Vagina (tissue), 2 donors: ENCODE results near the gene ARID5B. TPM values are rescaled to one million over a fixed set of nuclear protein-coding genes. Genes with fewer than 3 reads are reported as not detected.
A peak's percentile ranks its signal among the peaks of the same experiment; 100 is the strongest.

Experiments
- DNase-seq, 2 donors: peaks; one replicate each; pipeline ENCODE4 v3.0.0-alpha.2; 2017; ENCODE audit errors: extremely low spot score in 2 of 2
- H3K27ac ChIP-seq: fragments of 200-600 bp; sonication (generic); one replicate; pipeline ENCODE4 v1.5.1; 2019
- H3K27me3 ChIP-seq: fragments of 200-600 bp; sonication (generic); one replicate; pipeline ENCODE4 v1.5.1; 2019
- H3K36me3 ChIP-seq, 2 donors: fragments of 200-600 bp; sonication (generic); one replicate each; pipeline ENCODE4 v1.5.1; 2017 to 2019
- H3K4me1 ChIP-seq: fragments of 200-600 bp; sonication (generic); one replicate; pipeline ENCODE4 v1.5.1; 2019
- H3K4me3 ChIP-seq, 2 donors: fragments of 200-600 bp; sonication (generic); 1 replicate in 1 of 2; 2 replicates in 1 of 2; pipeline ENCODE4 v1.5.1; 2016 to 2019
- H3K9me3 ChIP-seq: fragments of 200-600 bp; sonication (generic); one replicate; pipeline ENCODE4 v1.5.1; 2019
- POLR2A ChIP-seq, 2 donors: fragments of 450-650 bp; IDR thresholded peaks; one replicate each; pipeline ENCODE4 v1.6.1; 2017; ENCODE audit warnings: antibody characterized with exemption in 2 of 2, mild to moderate bottlenecking in 2 of 2, moderate library complexity in 2 of 2
- POLR2AphosphoS5 ChIP-seq, 2 donors: sonication (generic); formaldehyde crosslinking; IDR thresholded peaks; one replicate each; pipeline ENCODE4 v1.9.0; 2017; ENCODE audit warnings: antibody characterized with exemption in 2 of 2, mild to moderate bottlenecking in 2 of 2, low read depth in 1 of 2; ENCODE audit not compliant: insufficient read depth in 1 of 2
- intact Hi-C: fragments of 100-400 bp; cut with DNase I; formaldehyde crosslinking; loops from one replicate; pipeline ENCODE4 v1.15.1; 2023
- total RNA-seq: library from RNA; depleted of rRNA; stranded (reverse); fragments of >200 nt; gene quantifications from one replicate; pipeline ENCODE4 v1.2.3, GENCODE V29; 2016
- TF ChIP-seq, protein P1 (sequence below), 3 experiments: fragments of 450-650 bp in 2 of 3; fragments of 200-600 bp in 1 of 3; sonication (generic) in 1 of 3; IDR thresholded peaks; one replicate each; pipeline ENCODE4 v1.5.1; 2017 to 2019; ENCODE audit warnings: antibody characterized with exemption in 3 of 3, mild to moderate bottlenecking in 2 of 3, moderate library complexity in 2 of 3

ARID5B gene
- total RNA-seq, 1 donor from 2014 or later = 75.9 TPM

- Histone ChIP-seq H3K4me1 (peaks cover 73% of the 10 kb centered on the region), H3K9me3 (no peaks in the 10 kb centered on the region), H3K27ac (peak overlapping the region; percentile 8), H3K36me3 (no peaks in the 10 kb centered on the region), H3K4me3 (no peak overlapping the region), H3K27me3 (no peaks in the 10 kb centered on the region)
- TF ChIP-seq POLR2A (IDR thresholded peaks at IDR 0.05) = no peak
- no peak for TF ChIP-seq POLR2AphosphoS5 (IDR thresholded peaks at IDR 0.05; ENCODE audit: insufficient read depth in 1 of 2, low read depth in 1 of 2)
- TF ChIP-seq, protein P1, sequence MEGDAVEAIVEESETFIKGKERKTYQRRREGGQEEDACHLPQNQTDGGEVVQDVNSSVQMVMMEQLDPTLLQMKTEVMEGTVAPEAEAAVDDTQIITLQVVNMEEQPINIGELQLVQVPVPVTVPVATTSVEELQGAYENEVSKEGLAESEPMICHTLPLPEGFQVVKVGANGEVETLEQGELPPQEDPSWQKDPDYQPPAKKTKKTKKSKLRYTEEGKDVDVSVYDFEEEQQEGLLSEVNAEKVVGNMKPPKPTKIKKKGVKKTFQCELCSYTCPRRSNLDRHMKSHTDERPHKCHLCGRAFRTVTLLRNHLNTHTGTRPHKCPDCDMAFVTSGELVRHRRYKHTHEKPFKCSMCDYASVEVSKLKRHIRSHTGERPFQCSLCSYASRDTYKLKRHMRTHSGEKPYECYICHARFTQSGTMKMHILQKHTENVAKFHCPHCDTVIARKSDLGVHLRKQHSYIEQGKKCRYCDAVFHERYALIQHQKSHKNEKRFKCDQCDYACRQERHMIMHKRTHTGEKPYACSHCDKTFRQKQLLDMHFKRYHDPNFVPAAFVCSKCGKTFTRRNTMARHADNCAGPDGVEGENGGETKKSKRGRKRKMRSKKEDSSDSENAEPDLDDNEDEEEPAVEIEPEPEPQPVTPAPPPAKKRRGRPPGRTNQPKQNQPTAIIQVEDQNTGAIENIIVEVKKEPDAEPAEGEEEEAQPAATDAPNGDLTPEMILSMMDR (IDR thresholded peaks at IDR 0.05) = no peak
- no peak for DNase-seq
- intact Hi-C loops = no loop called here
Observed at GRCh38 chr10:62022830-62023229, 121.3 kb downstream of the ARID5B start.

DNA sequence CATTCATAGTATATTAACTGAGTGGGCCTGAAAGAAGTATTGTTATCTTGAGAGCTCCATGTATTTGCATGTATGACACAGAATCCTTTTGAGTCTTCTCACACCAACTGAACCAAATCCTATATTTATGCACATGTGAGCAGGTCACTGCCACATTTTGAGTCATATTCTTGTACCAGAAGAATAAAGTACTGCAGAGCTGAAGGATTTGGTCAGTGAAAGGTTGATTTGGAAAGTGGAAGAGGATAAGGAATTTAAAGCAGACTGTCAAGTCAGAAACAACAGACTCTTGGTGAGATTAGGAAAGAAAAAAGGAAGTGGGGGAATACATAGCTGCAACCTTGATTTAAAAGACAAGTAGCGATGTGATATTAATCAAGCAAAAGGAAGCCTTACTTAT lies 121.8 kb downstream of the ARID5B start:
- DNase-seq = no peak
- intact Hi-C loops = no loop called here
- peak overlapping the region; percentile 8 for H3K27ac ChIP-seq
- H3K36me3 ChIP-seq = no peaks in the 10 kb centered on the region
- peaks cover 71% of the 10 kb centered on the region for H3K4me1 ChIP-seq
- H3K9me3 ChIP-seq = no peaks in the 10 kb centered on the region
- no peaks in the 10 kb centered on the region for H3K27me3 ChIP-seq
- no peak overlapping the region for H3K4me3 ChIP-seq
- TF ChIP-seq, protein P1 (IDR thresholded peaks at IDR 0.05) = no peak
- no peak for TF ChIP-seq POLR2A (IDR thresholded peaks at IDR 0.05)

DNA sequence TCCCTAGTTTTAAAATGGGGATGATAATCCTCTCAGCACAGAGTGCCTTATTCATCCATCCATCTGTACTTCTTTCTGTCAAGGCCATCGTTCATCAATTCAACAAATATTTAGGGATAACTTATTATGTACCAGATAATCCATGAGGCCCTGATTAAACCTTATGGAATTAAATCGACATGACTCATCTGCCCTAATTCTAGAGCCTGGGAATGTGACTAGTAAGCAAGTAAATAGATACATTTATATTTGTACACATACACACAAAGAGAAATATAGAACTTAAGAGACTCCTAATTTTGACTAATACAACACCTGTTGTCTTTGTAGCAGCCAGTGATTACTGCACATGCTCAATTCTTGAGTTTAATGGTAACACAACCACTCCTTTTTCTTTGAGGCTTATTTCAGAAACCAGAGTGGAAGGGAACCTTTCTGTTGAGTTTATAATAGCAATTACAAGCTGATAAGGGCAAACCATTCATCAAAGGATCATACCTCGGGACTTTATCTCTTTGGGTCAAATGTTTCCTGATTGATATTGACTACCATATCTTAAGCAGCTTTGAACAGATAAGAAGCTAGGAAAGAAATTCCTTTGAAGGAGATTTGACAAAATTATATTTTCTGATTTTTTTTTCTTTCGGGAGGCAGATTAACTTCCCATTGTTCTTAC lies 122.7 kb downstream of the ARID5B start:
- Histone ChIP-seq H3K27me3 (no peaks in the 10 kb centered on the region), H3K9me3 (no peaks in the 10 kb centered on the region), H3K27ac (no peak overlapping the region), H3K36me3 (no peaks in the 10 kb centered on the region), H3K4me3 (no peak overlapping the region), H3K4me1 (peaks cover 71% of the 10 kb centered on the region)
- no peak for DNase-seq
- TF ChIP-seq, protein P1 (IDR thresholded peaks at IDR 0.05) = no peak
- TF ChIP-seq POLR2A (IDR thresholded peaks at IDR 0.05) = no peak
- TF ChIP-seq POLR2AphosphoS5 (IDR thresholded peaks at IDR 0.05; ENCODE audit: insufficient read depth in 1 of 2, low read depth in 1 of 2) = no peak
- intact Hi-C loops = no loop called here

DNA sequence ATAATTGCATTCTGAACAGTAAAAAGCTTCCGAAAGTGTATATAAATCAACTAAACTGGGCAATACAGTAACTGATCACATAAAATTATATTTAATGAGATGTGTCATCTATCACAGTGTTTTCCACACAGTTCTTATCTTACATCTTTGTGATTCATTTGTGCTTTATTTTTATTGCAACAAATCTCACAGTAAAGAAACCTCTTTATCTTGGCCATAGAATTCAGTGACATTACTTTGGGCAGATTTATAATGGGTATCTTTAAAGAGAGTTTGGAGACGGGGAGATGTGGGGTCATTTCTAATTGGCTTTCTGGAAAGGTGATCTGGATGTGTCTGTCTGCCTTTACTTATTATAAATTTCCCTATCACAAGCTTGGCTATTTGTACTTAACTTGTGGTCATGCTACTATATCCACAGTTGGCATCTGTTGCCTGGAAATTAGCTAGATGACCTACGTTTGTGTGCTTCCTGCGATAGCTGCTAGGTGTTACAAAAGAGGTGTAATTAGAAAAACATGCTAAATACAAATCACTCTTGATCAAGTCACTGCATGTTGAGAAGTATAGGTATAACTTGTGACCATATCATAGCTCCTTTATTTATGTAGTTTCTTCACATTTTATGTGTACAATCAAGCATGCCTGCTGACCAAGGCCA lies 123.8 kb downstream of the ARID5B start:
- Histone ChIP-seq H3K4me1 (peaks cover 61% of the 10 kb centered on the region), H3K9me3 (no peaks in the 10 kb centered on the region), H3K36me3 (no peaks in the 10 kb centered on the region), H3K4me3 (no peak overlapping the region), H3K27ac (no peak overlapping the region), H3K27me3 (no peaks in the 10 kb centered on the region)
- no peak for TF ChIP-seq POLR2AphosphoS5 (IDR thresholded peaks at IDR 0.05; ENCODE audit: insufficient read depth in 1 of 2, low read depth in 1 of 2)
- TF ChIP-seq, protein P1 (IDR thresholded peaks at IDR 0.05) = no peak
- DNase-seq = no peak
- intact Hi-C loops = no loop called here
